Mesendoderm (in vitro differentiated cells): ENCODE results near the gene TCL1A. TPM values are rescaled to one million over a fixed set of nuclear protein-coding genes. Genes with fewer than 3 reads are reported as not detected.
A peak's percentile ranks its signal among the peaks of the same experiment; 100 is the strongest.
"Not testable (repeated sequence)": the region's sequence is repeated elsewhere in the genome, so short reads cannot be mapped to it uniquely, and the experiment has no call there.

Source experiments
- DNase-seq: peaks from one replicate; pipeline ENCODE4 v3.0.0; 2013
- H2AK5ac ChIP-seq: 2 replicates; pipeline ENCODE4 v1.6.1; 2013; ENCODE audit warnings: low read length, inconsistent platforms
- H2BK120ac ChIP-seq: 2 replicates; pipeline ENCODE4 v1.6.1; 2013; ENCODE audit warnings: low read depth, mild to moderate bottlenecking, low read length, moderate library complexity, mixed read lengths
- H2BK15ac ChIP-seq: replicated peaks from 2 replicates; pipeline ENCODE4 v1.6.1; 2013; ENCODE audit warnings: low read depth, mild to moderate bottlenecking, moderate library complexity
- H2BK5ac ChIP-seq: 2 replicates; pipeline ENCODE4 v1.6.1; 2013; ENCODE audit warnings: low read length, inconsistent platforms
- H3K18ac ChIP-seq: 2 replicates; pipeline ENCODE4 v1.6.1; 2013; ENCODE audit warnings: mild to moderate bottlenecking, low read length, mixed read lengths
- H3K23ac ChIP-seq: one replicate; pipeline ENCODE4 v1.6.1; 2013; ENCODE audit warnings: low read length
- H3K27ac ChIP-seq: 2 replicates; pipeline ENCODE4 v1.5.1; 2013; ENCODE audit warnings: low read depth, mild to moderate bottlenecking, inconsistent platforms, low read length, moderate library complexity
- H3K27me3 ChIP-seq: 2 replicates; pipeline ENCODE4 v1.6.1; 2013; ENCODE audit warnings: low read length, control low read depth, mild to moderate bottlenecking, inconsistent platforms; ENCODE audit not compliant: insufficient read depth, poor library complexity
- H3K36me3 ChIP-seq: 2 replicates; pipeline ENCODE4 v1.6.1; 2013; ENCODE audit warnings: low read length, inconsistent platforms; ENCODE audit not compliant: control insufficient read depth, insufficient read depth
- H3K4ac ChIP-seq: one replicate; pipeline ENCODE4 v1.6.1; 2013; ENCODE audit warnings: low read depth, mild to moderate bottlenecking, low read length, moderate library complexity
- H3K4me1 ChIP-seq: 2 replicates; pipeline ENCODE4 v1.6.1; 2013; ENCODE audit warnings: low read depth, low read length, inconsistent platforms; ENCODE audit not compliant: control insufficient read depth
- H3K4me2 ChIP-seq: 2 replicates; pipeline ENCODE4 v1.6.1; 2013; ENCODE audit warnings: low read length
- H3K4me3 ChIP-seq: 2 replicates; pipeline ENCODE4 v1.5.1; 2013; ENCODE audit warnings: mild to moderate bottlenecking, low read length
- H3K56ac ChIP-seq: one replicate; pipeline ENCODE4 v1.6.1; 2013; ENCODE audit warnings: low read length
- H3K79me1 ChIP-seq: 2 replicates; pipeline ENCODE4 v1.6.1; 2013; ENCODE audit warnings: low read length, inconsistent platforms
- H3K79me2 ChIP-seq: 2 replicates; pipeline ENCODE4 v1.6.1; 2013; ENCODE audit warnings: mild to moderate bottlenecking, low read length; ENCODE audit not compliant: control insufficient read depth, insufficient read depth
- H3K9ac ChIP-seq: 2 replicates; pipeline ENCODE4 v1.6.1; 2013; ENCODE audit warnings: low read length, inconsistent platforms
- H4K5ac ChIP-seq: one replicate; pipeline ENCODE4 v1.6.1; 2013; ENCODE audit warnings: low read length
- H4K8ac ChIP-seq: one replicate; pipeline ENCODE4 v1.6.1; 2013; ENCODE audit warnings: low read depth, mild to moderate bottlenecking, control low read depth, low read length, moderate library complexity
- WGBS: extraction: QIAGEN DNeasy Blood & Tissue Kit; methylation state at CpG from one replicate; pipeline ENCODE4 v1.1.7; 2013; ENCODE audit warnings: low lambda C conversion rate, missing lambda C conversion rate; ENCODE audit not compliant: insufficient coverage; ENCODE audit errors: extremely low coverage; 5-methylcytosine and 5-hydroxymethylcytosine counted together
- polyA plus RNA-seq, 2 experiments: library from polyadenylated mRNA; stranded (reverse); fragments of 200-250 nt; gene quantifications; one replicate each; pipeline ENCODE4 v1.2.3, GENCODE V29; 2013

The TCL1A gene, protein sequence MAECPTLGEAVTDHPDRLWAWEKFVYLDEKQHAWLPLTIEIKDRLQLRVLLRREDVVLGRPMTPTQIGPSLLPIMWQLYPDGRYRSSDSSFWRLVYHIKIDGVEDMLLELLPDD
- polyA plus RNA-seq (2013, experiment 1 of 2), result 0.90 TPM
- 0.81 TPM for polyA plus RNA-seq (2013, experiment 2 of 2)

DNA sequence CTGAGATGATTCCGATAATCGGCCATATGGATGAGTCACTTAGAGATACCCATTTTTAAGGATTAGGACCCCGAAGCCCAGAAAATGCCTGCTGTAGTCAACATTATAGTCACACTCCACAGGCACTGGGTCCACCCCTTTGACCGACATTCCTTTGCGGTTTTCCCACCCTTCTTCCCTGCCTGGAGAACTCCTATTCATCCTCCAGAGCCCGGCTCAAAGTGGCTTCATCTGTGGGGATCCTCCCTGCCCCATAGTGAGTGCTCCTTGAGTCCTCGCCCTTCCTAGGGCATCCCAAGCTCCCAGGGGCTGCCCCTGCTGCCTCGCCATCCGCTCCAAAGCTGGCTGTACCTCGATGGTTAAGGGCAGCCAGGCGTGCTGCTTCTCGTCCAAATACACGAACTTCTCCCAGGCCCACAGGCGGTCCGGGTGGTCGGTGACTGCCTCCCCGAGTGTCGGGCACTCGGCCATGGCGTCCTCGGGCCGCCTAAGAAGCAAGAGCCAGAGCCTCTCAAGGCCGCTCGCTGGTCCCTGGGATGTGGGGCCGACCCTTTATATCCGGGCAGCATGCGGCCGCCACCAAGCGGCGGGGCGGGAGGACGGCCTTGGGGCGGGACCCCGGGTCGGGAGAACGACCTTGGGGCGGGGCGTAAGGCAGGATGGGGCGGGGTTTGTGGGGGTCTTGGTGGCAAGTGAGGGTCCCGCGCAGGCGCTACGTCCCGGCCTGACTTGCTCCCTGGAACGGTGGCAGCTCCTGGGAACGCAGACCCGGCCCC lies at the start of gene TCL1A:
Gene TCL1A, minus strand, starts transcription at position 530 of the 776 bp plus-strand sequence. Its CDS starts 59 bp downstream, at position 471.
- Histone ChIP-seq H4K8ac (no peak within 1 kb of the TSS), H3K4me2 (no peak within 1 kb of the TSS), H3K79me1 (no peaks in the 10 kb centered on the region), H2BK5ac (no peak within 1 kb of the TSS), H3K9ac (no peak within 1 kb of the TSS), H3K27ac (no peak within 1 kb of the TSS), H3K4me3 (no peak within 1 kb of the TSS), H3K79me2 (no peaks in the 10 kb centered on the region), H3K23ac (no peak within 1 kb of the TSS), H3K36me3 (no peaks in the 10 kb centered on the region), H3K18ac (no peak within 1 kb of the TSS), H4K5ac (no peak within 1 kb of the TSS), H3K4ac (no peak within 1 kb of the TSS), H2BK15ac (no peak within 1 kb of the TSS), H3K27me3 (no peaks in the 10 kb centered on the region), H3K56ac (peak within 1 kb of the TSS; percentile 27), H2AK5ac (no peak within 1 kb of the TSS), H3K4me1 (no peaks in the 10 kb centered on the region), H2BK120ac (no peak within 1 kb of the TSS)
- no CpG with 5 or more reads among the region's 47 CpGs for WGBS
- peak; percentile 21 for DNase-seq

DNA sequence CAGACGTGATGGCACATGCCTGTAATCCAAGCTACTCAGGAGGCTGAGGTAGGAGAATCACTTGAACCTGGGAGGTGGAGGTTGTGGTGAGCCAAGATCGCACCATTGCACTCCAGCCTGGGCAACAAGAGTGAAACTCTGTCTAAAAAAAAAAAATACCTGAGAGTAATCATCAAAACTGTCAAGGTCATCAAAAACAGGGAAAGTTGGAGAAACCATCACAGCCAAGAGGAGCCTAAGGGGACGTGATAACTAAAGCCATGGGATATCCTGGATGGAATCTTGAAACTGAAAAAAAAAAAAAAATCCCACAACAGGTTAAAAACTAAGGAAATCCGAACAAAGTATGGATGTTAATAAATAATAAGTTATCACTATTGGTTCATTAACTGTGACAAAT lies 49.1 kb upstream of the TCL1A start:
- H3K18ac ChIP-seq, H3K4me3 ChIP-seq, H2BK120ac ChIP-seq, H4K5ac ChIP-seq, H2BK15ac ChIP-seq, H3K79me1 ChIP-seq, H2AK5ac ChIP-seq, H3K4me1 ChIP-seq, H3K36me3 ChIP-seq, H3K9ac ChIP-seq, H3K27ac ChIP-seq, H4K8ac ChIP-seq, H3K56ac ChIP-seq, DNase-seq, H3K27me3 ChIP-seq, H3K4ac ChIP-seq, H2BK5ac ChIP-seq, H3K79me2 ChIP-seq, H3K23ac ChIP-seq, H3K4me2 ChIP-seq: not testable (repeated sequence)
- WGBS, result no CpG with 5 or more reads among the region's 4 CpGs

DNA sequence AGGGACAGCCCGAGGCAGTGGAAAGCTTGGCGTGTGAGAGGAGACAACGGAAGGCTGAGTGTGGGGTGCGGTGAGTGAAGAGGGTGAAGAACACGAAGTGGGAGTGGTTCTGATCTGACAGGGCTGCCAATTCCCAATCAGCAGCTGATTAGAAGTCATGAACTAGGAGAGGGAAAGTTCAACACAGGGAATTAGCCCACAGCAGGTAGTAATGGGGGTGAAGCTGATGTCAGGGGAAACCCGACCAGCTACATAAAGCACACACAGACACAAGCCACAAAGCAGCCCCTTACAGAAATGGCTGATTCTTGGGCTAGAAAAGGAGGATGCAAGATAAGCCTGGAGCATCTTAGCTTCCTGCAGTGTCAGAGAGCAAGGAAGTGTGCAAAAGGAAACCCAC lies 47.5 kb upstream of the TCL1A start:
- H3K23ac ChIP-seq, result no peak overlapping the region
- H2BK15ac ChIP-seq, result no peak overlapping the region
- H3K4ac ChIP-seq, result no peak overlapping the region
- H3K9ac ChIP-seq, result no peak overlapping the region
- H4K5ac ChIP-seq, result no peak overlapping the region
- no peaks in the 10 kb centered on the region for H3K27me3 ChIP-seq
- no peaks in the 10 kb centered on the region for H3K79me2 ChIP-seq
- no peak overlapping the region for H2AK5ac ChIP-seq
- no peak overlapping the region for H3K4me3 ChIP-seq
- H3K4me1 ChIP-seq, result no peaks in the 10 kb centered on the region
- no peak overlapping the region for H2BK5ac ChIP-seq
- no peak overlapping the region for H3K4me2 ChIP-seq
- no peak overlapping the region for H4K8ac ChIP-seq
- no peaks in the 10 kb centered on the region for H3K79me1 ChIP-seq
- peak; percentile 60 for DNase-seq
- H3K18ac ChIP-seq, result no peak overlapping the region
- H3K27ac ChIP-seq, result no peak overlapping the region
- no peaks in the 10 kb centered on the region for H3K36me3 ChIP-seq
- WGBS, result no CpG with 5 or more reads among the region's 6 CpGs
- peak overlapping the region; percentile 17 for H3K56ac ChIP-seq
- H2BK120ac ChIP-seq, result no peak overlapping the region

DNA sequence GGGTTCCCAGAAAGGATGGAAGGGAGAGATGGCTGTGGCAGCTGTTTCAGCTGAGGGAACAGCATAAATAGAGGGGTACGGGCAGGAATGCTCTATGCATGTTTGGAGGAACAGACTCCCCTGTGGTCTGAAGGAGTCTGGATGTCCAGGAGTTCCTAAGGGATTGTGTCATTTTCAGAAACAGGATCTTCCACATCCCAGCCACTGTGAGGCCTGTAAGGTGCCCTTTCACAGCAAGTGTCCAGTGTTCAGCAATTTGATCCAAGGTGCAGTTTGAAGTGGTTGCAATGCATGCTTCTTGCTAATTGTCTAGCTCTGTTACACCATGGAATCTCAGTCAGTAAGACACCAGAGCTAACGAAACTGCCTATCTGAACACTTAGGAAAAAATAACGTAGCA lies 46.7 kb upstream of the TCL1A start:
- Histone ChIP-seq H4K8ac (no peak overlapping the region), H3K4ac (no peak overlapping the region), H3K4me2 (no peak overlapping the region), H3K4me3 (no peak overlapping the region), H3K79me1 (no peaks in the 10 kb centered on the region), H2BK5ac (no peak overlapping the region), H3K36me3 (no peaks in the 10 kb centered on the region), H3K4me1 (no peaks in the 10 kb centered on the region), H3K23ac (no peak overlapping the region), H3K27ac (no peak overlapping the region), H3K18ac (no peak overlapping the region), H2BK15ac (no peak overlapping the region), H2AK5ac (no peak overlapping the region), H3K79me2 (no peaks in the 10 kb centered on the region), H3K27me3 (no peaks in the 10 kb centered on the region), H3K9ac (no peak overlapping the region), H2BK120ac (no peak overlapping the region), H4K5ac (no peak overlapping the region), H3K56ac (no peak overlapping the region)
- DNase-seq, result no peak
- WGBS, result no CpG with 5 or more reads among the region's 3 CpGs

DNA sequence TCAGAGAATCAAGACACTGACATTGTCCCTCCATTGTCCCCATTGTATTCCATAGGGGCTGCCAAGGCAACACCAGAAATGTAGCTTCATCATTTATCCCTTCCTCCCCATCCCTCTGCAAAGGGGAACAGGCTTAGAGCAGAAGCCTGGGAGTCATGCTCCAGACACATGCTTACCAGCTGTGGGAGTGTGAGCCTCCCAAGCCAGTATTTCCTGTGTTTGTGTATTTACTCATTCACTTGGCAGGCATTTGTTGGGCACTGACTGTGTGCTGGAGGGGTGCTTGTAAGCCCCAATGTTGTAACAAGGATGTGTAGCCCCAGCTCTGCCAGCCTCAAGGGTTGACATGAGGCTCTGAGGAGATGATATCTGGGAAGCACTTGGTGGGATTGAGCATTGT lies 46.0 kb upstream of the TCL1A start:
- Histone ChIP-seq H3K79me1 (no peaks in the 10 kb centered on the region), H3K56ac (no peak overlapping the region), H3K18ac (no peak overlapping the region), H3K4ac (no peak overlapping the region), H3K23ac (no peak overlapping the region), H2AK5ac (no peak overlapping the region), H2BK120ac (no peak overlapping the region), H4K5ac (no peak overlapping the region), H3K4me3 (no peak overlapping the region), H2BK15ac (no peak overlapping the region), H3K4me1 (no peaks in the 10 kb centered on the region), H3K27ac (no peak overlapping the region), H3K9ac (no peak overlapping the region), H3K36me3 (no peaks in the 10 kb centered on the region), H3K4me2 (no peak overlapping the region), H4K8ac (no peak overlapping the region), H3K79me2 (no peaks in the 10 kb centered on the region), H2BK5ac (no peak overlapping the region), H3K27me3 (no peaks in the 10 kb centered on the region)
- DNase-seq, result peak; percentile 50

DNA sequence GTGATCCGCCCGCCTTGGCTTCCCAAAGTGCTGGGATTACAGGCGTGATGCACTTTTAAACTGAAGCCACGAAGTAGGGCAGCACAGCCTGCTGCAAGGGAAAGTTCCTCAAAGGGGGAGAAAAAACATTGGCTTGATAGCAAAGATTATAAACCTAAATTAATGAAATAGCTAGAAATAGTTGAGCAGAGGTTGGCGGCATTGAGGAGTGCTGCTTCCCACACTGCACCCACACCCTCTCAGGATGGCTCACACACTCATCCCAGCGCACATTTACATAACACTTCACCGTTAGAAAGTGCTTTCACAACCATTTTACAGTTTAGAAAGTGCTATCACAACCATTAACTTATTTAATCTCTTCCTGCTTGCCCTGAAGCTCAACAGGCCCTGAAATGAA lies 44.4 kb upstream of the TCL1A start:
- Histone ChIP-seq H4K5ac (no peak overlapping the region), H3K4me1 (no peaks in the 10 kb centered on the region), H3K56ac (no peak overlapping the region), H3K79me1 (no peaks in the 10 kb centered on the region), H3K4me3 (no peak overlapping the region), H4K8ac (no peak overlapping the region), H3K27me3 (no peaks in the 10 kb centered on the region), H3K79me2 (no peaks in the 10 kb centered on the region), H3K18ac (no peak overlapping the region), H2BK120ac (no peak overlapping the region), H2AK5ac (no peak overlapping the region), H3K36me3 (no peaks in the 10 kb centered on the region), H3K23ac (no peak overlapping the region), H2BK15ac (no peak overlapping the region), H3K4me2 (no peak overlapping the region), H2BK5ac (no peak overlapping the region), H3K9ac (no peak overlapping the region), H3K27ac (no peak overlapping the region), H3K4ac (no peak overlapping the region)
- no peak for DNase-seq
- no CpG with 5 or more reads among the region's 7 CpGs for WGBS
